ENCODE results near the gene C1orf167. TPM values are rescaled to one million over a fixed set of nuclear protein-coding genes. Genes with fewer than 3 reads are reported as not detected.

C1orf167 gene
- total and polyA plus RNA-seq, 2 of the 13 experiments (the other 11 are each of a cell fraction or from before 2014, with no cell fraction given) = not detected

- TF ChIP-seq ZNF704 (CRISPR knock-in tag; IDR thresholded peaks at IDR 0.05; ENCODE audit: borderline replicate concordance) (peak; percentile 77; the same call in 1 of the 2 replicates), SNAPC5 (CRISPR knock-in tag; IDR thresholded peaks at IDR 0.05; ENCODE audit: borderline replicate concordance) (no peak), ZNF672 (CRISPR knock-in tag; IDR thresholded peaks at IDR 0.05) (no peak), ETV5 (CRISPR knock-in tag; IDR thresholded peaks at IDR 0.05; ENCODE audit: borderline replicate concordance) (peak; percentile 77; the same call in 1 of the 2 replicates), ZMAT5 (CRISPR knock-in tag; IDR thresholded peaks at IDR 0.05; ENCODE audit: borderline replicate concordance, low read depth) (no peak), KIAA2018 (CRISPR knock-in tag; IDR thresholded peaks at IDR 0.05; ENCODE audit: borderline replicate concordance) (no peak), ZNF792 (CRISPR knock-in tag; IDR thresholded peaks at IDR 0.05) (peak; percentile 82; the same call in 1 of the 2 replicates), AHR (CRISPR knock-in tag; IDR thresholded peaks at IDR 0.05) (no peak; the same call in 1 of the 2 replicates), ARID5B (CRISPR knock-in tag; IDR thresholded peaks at IDR 0.05) (peak; percentile 61), ZFP36L1 (CRISPR knock-in tag; IDR thresholded peaks at IDR 0.05) (no peak; the same call in 1 of the 2 replicates), RBFOX2 (IDR thresholded peaks at IDR 0.05; ENCODE audit: low read depth, low read length) (peak; percentile 95), ZNF780A (CRISPR knock-in tag; IDR thresholded peaks at IDR 0.05) (peak; percentile 90; the same call in 1 of the 2 replicates), POLR2AphosphoS2 (IDR thresholded peaks at IDR 0.05; ENCODE audit: low read depth, low read length) (no peak), SP2 (CRISPR knock-in tag; IDR thresholded peaks at IDR 0.05) (peak; percentile 89)
These were observed 43.7 kb downstream of the C1orf167 start, which contains the start of the genes CLCN6 and MTHFR (continued) for GRCh38 chr1:11805422-11806306.

Data from HepG2 (cell line).